Bronchial epithelial cell (primary cell): ENCODE measurements around the gene KCND3. TPM values are rescaled to one million over a fixed set of nuclear protein-coding genes. Genes with fewer than 3 reads are reported as not detected.

Experiments used
- DNase-seq: peaks from one replicate; pipeline ENCODE4 v3.0.0-alpha.2; 2010; ENCODE audit warnings: low read depth
- FAIRE-seq: peaks from 2 replicates; lab custom pipeline; 2011; peaks lifted over from hg19 to GRCh38; lab: Jason Lieb, UNC
- H3K27me3 ChIP-seq: 2 replicates; pipeline ENCODE4 v1.5.1; 2011; ENCODE audit warnings: low read length; ENCODE audit not compliant: control insufficient read depth, insufficient read depth
- H3K36me3 ChIP-seq: 2 replicates; pipeline ENCODE4 v1.5.1; 2011; ENCODE audit warnings: low read length; ENCODE audit not compliant: control insufficient read depth, insufficient read depth
- H3K4me3 ChIP-seq: 2 replicates; pipeline ENCODE4 v1.5.1; 2011; ENCODE audit warnings: mild to moderate bottlenecking, low read depth, low read length, control low read depth
- total RNA-seq: library from RNA; depleted of rRNA; stranded (reverse); fragments of >200 nt; gene quantifications from 2 replicates; pipeline ENCODE4 v1.2.1, GENCODE V29; 2014
- TF ChIP-seq, protein P1 (sequence below): IDR thresholded peaks from 2 replicates; pipeline ENCODE4 v1.5.1; 2011; ENCODE audit warnings: mild to moderate bottlenecking, moderate library complexity, low read length, control low read depth, inconsistent platforms; ENCODE audit not compliant: insufficient read depth, severe bottlenecking

KCND3 gene
- total RNA-seq, 1 donor from 2014 or later = under 0.01 TPM

GRCh38 chr1:111971396-111971795, 18.1 kb downstream of the KCND3 start:
- H3K4me3 ChIP-seq = no peak overlapping the region
- FAIRE-seq = no peak
- H3K27me3 ChIP-seq = no peaks in the 10 kb centered on the region
- H3K36me3 ChIP-seq = no peaks in the 10 kb centered on the region
- TF ChIP-seq, protein P1, sequence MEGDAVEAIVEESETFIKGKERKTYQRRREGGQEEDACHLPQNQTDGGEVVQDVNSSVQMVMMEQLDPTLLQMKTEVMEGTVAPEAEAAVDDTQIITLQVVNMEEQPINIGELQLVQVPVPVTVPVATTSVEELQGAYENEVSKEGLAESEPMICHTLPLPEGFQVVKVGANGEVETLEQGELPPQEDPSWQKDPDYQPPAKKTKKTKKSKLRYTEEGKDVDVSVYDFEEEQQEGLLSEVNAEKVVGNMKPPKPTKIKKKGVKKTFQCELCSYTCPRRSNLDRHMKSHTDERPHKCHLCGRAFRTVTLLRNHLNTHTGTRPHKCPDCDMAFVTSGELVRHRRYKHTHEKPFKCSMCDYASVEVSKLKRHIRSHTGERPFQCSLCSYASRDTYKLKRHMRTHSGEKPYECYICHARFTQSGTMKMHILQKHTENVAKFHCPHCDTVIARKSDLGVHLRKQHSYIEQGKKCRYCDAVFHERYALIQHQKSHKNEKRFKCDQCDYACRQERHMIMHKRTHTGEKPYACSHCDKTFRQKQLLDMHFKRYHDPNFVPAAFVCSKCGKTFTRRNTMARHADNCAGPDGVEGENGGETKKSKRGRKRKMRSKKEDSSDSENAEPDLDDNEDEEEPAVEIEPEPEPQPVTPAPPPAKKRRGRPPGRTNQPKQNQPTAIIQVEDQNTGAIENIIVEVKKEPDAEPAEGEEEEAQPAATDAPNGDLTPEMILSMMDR = no peak
- DNase-seq = no peak

GRCh38 chr1:111968511-111968910, 21.0 kb downstream of the KCND3 start:
- TF ChIP-seq, protein P1 = no peak
- no peaks in the 10 kb centered on the region for H3K36me3 ChIP-seq
- DNase-seq = no peak
- H3K27me3 ChIP-seq = peaks cover 2% of the 10 kb centered on the region
- FAIRE-seq = no peak
- no peak overlapping the region for H3K4me3 ChIP-seq

DNA sequence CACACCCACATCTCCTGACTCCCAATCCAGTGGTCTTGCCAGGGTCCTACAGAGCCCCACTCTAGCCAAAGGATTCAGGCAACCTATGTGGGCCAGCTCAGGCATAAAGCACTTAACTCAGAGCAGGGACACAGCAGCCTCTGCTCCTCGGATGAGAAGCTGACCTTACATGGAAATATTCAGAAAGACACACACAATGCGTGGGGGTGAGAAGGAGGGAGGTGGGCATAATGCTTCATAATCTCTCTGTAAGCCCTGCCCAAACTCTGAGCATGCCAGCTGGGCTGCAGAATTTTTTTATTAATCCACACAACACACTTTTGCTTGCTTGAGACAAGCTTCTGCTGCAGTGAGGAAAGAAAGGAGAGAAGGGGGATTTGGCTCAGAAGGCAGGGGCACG, 21.6 kb downstream of the KCND3 start:
- Histone ChIP-seq H3K27me3 (peaks cover 2% of the 10 kb centered on the region), H3K4me3 (no peak overlapping the region), H3K36me3 (no peaks in the 10 kb centered on the region)
- no peak for DNase-seq
- TF ChIP-seq, protein P1 = no peak
- FAIRE-seq = peak; percentile 55

DNA sequence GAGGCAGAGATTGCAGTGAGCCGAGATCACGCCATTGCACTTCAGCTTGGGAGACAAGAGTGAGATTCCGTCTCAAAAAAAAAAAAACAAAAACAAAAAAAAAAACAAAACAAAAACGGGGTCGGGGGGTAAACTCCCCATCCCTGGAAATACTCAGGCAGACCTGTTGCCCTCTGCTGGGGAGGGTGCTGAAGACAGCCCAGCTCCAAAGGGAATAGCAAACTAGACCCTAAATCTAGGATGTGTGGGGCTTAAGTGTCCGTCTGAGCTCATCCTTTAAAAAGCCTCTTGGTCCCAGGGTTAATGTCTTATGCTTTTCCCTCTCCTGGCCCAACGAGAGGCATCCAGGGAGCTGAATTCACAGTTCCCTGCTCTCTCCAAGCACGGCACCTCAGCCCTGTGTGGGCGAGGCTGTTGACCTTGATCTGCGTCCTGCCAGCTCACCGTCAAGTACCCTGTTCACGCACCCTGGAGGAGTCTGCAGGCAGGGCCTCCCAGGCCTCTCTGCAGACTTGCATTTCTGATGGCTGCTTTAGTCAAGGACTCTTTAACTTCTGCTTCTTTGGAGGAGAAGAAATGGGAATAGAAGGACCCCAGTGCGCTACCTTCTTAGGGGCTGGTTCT, 22.3 kb downstream of the KCND3 start:
- TF ChIP-seq, protein P1 = no peak
- H3K27me3 ChIP-seq = peaks cover 2% of the 10 kb centered on the region
- H3K36me3 ChIP-seq = no peaks in the 10 kb centered on the region
- DNase-seq (no peak), FAIRE-seq (no peak)
- H3K4me3 ChIP-seq = no peak overlapping the region

GRCh38 chr1:111965781-111966443, 23.6 kb downstream of the KCND3 start:
- peaks cover 2% of the 10 kb centered on the region for H3K27me3 ChIP-seq
- H3K36me3 ChIP-seq = no peaks in the 10 kb centered on the region
- DNase-seq (no peak), FAIRE-seq (no peak)
- no peak overlapping the region for H3K4me3 ChIP-seq
- TF ChIP-seq, protein P1 = no peak
